HG03521 (cell line): ENCODE measurements around the gene DCST1.

Experiments used
- ATAC-seq: cut with Tn5 transposase; IDR thresholded peaks from one replicate; pipeline ENCODE4 v1.9.1; 2021; ENCODE audit warnings: mild to moderate bottlenecking, moderate library complexity; ENCODE audit not compliant: unreplicated experiment

DCST1 gene

DNA sequence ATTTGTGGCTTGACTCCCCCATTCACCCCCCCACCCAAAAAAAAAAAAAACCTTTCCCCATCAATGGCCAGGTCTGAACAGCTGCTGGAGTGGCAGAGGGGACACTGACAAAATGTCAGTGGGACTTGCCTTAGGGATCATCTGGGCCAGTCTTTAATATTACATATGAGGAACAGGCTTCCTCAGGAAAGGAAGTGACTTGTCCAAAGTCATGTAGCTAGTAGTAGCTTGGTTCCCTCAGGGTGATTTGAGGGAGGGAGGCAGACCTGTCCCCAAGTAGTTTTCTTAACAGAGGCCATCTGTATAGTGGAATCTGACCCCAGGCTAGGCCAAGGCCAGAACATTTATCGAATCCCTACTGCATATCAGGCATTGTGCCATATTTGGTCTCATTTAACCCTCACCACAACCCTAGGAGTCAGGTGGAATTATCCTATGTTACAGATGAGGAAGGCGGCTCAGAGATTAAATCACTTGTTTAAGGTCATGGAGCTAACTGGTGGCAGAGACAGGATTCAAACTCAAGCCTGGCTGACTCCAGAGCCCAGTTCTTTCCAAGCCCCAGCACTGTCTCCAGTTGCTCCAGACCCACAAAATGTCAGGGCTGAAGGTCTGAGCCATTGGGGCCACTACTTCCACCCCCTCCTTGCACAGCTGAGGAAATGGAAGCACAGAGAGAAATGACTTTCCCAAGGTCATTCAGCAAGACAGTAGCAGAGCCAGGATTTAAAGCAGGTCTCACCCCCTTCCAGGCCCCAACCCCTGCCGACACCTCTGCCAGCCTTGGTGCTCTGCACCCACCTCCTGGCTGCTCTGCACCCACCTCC is 20.6 kb upstream of the DCST1 start:
- ATAC-seq = no peak

DNA sequence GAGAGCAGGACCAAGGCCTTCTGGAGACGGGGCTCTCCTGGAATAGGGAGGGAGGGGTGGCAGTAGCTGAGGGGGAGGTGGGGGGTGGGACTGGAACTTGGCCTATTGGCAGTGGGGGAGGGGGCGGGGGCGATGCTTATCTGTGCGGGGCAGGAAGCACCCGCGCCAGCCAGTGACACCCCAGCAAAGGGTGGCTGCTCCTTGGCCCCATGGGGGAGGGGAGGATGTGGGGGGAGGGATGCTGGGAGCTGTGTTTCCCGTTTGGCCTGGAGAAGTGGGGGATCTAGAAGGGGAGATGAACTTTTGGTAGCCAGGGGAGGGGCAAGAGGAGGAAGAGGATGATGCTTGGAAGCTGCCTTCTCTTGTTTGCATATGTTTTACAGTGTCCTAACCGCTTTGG is 20.0 kb upstream of the DCST1 start:
- ATAC-seq = no peak

DNA sequence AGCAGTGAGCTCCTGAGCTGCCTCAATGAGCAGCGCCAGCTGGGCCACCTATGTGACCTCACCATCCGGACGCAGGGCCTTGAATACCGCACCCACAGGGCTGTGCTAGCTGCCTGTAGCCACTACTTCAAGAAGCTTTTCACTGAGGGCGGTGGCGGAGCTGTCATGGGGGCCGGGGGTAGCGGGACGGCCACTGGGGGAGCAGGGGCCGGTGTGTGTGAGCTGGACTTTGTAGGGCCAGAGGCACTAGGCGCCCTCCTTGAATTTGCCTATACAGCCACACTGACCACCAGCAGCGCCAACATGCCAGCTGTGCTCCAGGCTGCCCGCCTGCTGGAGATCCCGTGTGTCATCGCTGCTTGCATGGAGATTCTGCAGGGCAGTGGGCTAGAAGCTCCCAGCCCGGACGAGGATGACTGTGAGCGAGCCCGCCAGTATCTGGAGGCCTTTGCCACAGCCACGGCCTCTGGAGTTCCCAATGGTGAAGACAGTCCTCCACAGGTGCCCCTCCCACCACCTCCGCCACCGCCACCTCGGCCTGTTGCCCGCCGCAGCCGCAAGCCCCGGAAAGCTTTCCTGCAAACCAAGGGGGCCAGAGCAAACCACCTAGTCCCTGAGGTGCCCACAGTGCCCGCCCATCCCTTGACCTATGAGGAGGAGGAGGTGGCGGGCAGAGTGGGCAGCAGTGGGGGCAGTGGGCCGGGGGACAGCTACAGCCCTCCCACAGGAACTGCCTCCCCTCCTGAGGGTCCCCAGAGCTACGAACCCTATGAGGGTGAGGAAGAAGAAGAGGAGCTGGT is 18.7 kb upstream of the DCST1 start:
- ATAC-seq = no peak

DNA sequence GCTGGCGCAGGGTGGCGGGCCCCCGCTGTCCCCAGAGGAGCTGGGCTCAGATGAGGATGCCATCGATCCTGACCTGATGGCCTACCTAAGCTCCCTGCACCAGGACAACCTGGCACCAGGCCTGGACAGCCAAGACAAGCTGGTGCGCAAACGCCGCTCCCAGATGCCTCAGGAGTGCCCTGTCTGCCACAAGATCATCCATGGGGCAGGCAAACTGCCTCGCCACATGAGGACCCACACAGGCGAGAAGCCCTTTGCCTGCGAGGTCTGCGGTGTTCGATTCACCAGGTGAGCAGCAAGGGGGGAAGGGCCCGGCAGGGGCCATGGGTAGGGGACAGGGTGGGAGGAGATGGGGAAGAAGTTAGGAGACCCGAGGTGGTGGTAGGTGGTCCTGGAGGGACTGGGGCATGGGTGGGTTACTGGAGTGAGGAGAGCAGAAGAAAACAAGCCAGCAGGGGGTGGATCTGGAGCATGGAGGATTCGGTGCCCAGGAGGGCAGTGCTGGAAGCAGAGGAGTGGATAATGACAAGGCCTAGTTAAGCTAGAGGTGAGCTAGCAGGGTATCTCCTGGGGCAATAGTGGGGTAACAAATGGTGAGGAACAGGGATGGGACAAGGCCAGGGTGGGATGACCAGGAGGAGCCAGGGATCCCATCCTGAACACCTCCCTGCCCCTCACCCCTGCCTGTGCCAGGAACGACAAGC is 17.9 kb upstream of the DCST1 start:
- ATAC-seq = no peak

DNA sequence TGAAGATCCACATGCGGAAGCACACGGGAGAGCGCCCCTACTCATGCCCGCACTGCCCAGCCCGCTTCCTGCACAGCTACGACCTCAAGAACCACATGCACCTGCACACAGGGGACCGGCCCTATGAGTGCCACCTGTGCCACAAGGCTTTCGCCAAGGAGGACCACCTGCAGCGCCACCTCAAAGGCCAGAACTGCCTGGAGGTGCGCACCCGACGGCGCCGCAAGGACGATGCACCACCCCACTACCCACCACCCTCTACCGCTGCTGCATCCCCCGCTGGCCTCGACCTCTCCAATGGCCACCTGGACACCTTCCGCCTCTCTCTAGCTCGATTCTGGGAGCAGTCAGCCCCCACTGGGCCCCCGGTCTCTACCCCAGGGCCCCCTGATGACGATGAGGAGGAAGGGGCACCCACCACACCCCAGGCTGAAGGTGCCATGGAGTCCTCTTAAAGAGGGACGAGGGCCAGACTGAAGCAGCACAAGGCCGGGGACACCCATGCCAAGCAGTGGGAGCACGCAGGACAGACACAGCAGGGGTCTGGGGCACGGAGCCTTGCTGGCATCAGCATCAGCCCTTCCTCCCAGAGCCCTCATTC is 17.3 kb upstream of the DCST1 start:
- ATAC-seq = no peak

DNA sequence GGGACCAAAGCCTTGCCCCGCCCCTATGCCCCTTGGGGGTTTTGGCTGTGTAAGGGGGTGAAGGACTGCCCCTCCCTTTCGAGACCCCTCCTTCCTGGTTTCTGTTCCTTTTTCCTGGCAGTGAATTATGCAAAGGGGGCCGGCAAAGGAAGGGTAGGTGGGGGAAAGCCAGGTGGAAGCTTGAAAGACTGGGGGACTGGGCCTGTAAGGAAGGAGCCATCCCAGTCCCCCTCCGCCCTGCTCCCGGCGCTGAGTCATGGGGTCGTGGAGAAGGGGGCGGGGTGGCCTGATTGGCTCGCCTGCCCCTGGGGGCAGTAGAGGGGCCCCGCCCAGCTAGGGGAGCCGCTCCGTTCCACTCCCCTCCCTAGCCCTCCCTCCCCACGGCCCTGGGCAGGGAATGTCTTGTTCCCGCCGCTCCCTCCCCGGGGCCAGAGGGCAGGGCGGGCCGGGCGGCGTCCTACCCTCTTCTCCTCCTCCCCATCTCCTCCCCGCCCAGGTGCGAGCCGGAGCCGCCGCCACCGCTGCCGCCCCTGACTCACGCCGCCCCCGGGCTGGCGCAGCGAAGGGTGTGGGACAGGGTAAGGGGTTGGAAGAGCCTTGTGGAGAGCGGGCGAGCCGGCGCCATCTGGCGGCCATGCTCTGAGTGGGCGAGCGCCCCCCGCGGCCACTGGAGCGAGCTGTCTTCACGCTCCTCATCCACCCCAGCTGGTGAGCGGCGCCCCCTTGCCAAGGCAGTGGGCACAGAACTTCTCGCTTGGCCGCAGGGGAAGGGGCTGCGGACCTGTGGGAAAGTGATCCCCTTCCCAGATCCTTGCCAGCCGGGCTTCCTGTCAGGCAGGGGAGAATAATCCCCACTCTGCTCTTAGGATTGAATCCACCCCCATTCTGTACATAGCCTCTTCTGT is 16.3 kb upstream of the DCST1 start:
- peak; percentile 79 for ATAC-seq

DNA sequence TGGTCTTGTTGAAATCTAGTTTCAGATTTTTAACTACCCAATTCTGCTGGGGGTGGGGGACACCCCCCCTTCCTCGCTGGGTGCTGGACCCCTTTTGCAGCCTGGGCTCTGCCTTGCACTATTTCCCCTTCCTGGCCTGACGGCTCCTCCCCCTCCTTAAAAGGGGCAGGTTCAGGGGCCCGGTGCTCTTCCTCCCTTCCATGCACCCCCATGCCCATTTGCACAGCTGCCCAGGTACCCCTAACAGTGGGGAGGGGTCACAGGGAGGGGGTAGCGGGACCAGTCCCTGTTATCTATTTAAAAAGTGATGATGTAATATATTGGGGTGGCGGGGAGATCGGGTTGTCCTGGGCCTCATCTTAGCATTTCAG is 15.7 kb upstream of the DCST1 start:
- ATAC-seq = no peak

DNA sequence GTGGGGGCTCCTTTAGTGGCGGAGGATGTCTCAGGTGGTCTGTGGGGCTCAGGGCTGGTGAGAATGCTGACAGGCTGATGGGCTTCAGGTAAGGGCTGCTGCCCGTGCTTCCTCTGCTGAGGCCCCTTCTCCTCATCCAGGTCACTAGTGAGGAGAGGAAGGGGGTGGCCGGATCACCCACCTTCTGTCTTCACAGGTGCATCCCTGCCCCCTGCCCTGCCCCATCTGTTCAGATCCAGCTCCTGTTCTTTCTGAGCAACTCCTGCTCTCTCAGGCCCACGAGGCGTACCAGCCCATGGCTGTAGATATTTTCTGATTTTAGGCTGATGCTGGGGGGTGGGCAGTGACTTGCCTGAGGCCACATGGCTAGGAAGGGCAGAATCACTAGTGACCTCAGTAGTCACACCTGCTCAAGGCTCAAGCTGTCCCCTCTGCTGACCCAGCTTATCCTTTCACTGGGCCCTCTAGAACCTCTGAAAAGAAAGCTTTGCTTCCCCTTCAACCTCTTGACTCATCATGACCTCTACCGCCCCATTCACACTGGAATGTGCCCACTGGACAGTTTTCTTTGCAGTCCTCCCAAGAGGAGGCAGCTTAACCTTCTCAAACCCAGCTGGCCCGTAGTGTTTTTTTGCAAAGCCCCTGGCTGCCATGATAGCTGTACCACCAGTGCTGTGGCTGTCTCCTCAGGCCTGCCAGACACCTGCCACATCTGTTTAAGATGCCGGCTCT is 14.8 kb upstream of the DCST1 start:
- ATAC-seq = no peak

DNA sequence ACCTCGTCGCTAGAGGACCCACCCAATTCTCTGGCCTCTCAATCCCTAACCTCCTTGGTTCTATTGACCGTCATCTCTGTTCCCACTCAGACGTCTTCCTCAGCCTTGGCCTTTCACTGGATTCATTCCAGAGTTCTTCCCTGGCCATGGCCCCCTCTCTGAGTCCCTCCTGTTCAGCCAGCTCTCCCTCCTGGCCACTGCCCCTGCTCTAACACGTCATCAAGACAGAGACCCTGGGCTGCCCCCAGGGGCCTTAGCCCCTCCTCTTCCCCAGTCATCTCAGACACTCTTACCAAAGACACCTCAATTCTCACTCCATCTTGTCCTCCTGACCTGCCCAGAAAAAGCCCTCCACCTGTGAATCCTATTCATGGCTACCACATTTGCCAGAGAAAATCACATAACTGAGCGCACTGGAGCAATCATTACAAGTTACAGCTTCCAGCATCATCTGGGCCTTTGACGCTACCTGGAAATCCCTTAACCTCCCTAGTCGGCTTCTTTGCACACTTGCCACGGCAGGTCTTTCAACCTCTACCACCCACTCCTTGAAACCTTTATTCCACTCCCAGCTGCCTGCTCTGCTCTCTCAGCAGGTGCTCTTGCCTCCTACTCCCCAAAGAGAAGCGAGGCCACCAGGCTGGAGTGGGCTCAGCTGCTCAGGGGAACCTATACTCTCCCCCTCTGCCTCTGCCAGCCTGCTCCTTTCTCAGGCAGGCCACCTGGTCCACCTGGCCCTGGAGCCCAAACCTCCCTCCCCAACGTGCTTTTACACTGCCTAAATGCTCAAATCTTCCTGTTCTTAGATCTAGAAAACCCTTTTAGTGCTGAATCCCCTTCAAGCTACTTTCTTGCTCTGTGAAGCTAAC is 14.0 kb upstream of the DCST1 start:
- ATAC-seq = no peak

DNA sequence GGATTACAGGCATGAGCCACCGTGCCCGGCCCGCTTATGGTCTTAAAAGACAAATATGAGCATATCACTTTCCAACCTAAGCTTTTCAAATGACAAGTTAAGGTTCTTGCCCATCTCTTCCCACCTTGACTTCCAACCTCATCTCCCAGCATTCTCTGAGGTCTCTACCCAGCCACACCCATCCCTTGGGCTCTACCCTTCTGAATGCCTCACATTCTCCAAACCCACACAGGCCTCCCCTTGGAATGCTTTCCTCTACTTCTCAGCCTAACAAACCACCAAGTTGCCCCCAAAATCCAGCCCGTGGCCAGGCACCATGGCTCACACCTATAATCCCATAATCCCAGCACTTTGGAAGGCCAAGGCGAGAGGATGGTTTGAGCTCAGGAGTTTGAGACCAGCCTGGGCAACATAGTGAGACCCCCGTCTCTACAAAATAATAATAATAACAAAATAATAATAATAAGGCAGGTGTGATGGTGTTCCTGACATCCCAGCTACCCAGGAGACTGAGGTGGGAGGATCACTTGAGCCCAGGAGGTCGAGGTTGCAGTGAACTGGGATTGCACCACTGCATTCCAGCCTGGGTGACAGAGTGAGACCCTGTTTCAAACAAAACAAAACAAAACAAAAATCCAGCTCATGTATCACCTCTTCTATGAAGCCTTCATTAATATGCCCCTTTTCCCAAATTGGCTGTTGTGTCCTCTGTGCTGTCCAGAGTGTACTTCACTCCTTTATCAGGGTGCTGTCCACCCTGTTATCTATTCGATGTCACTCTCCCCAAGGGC is 11.3 kb upstream of the DCST1 start:
- ATAC-seq = no peak

DNA sequence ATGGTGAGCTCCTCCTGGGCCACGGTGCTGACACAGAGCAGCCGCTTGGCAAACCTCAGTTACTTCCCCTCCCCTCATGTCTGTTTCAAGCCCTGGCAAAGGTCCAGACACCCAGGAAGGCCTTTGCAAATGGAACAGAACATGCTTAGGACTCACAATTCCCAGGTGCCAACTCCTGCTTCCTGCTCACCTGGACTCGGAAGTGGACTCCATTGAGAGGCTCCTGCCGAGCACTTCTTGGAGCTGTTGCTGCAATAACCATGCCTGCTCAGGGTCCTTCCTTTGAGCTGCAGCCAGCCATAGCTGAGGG is 10.7 kb upstream of the DCST1 start:
- ATAC-seq = no peak

DNA sequence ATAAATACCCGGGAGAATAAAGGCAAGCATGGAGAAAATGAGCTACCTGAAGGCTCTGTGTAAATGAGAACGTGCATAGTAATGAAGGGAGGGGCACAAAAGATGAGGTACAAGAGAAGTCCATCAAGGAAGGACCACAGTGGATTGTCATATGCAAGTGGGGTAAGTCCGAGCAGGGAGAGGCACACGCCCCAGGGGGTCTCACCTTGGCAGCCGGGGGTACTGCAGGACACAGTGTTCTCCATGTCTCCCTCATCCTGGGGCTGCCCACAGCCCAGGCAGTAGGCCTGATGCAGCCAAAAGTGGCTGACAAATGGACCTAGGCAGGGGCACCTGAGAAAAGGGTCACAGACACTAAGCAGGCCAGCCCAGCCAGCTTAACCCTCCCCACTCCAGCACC is 10.0 kb upstream of the DCST1 start:
- no peak for ATAC-seq

DNA sequence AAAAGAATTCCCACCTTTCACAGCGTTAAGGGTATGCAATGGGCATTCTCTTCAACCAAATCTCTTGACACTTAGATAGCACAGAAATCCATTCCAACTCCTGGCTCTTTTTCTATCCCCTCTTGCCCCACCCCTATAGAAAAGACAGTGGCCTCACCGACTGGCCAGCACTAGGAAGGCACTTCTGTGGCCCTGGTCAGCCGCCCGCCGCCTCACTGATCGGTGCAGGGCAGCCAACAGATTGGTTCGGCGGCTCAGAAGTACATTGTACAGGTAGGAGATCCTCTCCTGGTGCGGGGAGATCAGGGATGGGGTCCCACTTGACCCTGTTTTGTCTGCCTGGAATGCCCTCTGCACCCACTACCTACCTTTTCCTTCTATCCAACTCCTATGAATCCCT is 9.3 kb upstream of the DCST1 start:
- no peak for ATAC-seq

DNA sequence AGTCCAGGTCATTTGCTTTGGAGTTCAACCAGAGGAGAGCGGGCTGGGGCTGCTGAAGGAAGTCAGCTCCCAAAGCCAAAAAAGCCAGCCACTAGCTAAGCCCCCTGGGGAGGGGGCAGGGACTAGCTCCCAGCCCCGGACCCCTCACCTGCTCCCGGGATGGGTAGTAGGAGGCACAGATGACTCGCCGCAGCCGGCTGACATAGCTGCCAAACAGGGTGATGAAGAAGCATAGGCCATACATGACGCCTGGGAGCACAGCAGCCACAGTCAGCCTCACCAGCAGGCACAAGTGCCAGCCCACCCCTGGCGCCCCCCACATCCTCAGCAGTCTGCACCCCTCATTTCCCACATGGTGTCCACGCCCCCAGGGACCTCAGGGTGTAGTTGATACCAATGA is 7.5 kb upstream of the DCST1 start:
- ATAC-seq = no peak

DNA sequence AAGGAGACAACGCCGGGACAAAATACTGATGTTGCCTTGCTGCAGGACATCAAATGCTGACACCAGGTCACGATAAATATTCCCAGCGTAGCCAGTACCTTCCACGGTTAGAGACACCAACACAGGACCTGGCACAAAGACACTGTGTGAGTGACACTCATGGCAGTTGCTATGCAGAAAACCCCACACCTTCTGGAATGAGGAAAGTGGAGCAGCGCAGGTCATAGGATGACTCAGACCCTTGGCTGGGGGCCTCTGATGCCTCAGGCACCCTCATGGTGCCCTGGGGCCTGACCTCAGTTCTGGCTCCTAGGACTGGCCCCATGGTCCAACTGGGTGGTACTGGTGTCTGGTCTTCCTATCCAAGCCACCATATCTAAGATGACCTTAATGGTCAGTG is 7.0 kb upstream of the DCST1 start:
- ATAC-seq = no peak

DNA sequence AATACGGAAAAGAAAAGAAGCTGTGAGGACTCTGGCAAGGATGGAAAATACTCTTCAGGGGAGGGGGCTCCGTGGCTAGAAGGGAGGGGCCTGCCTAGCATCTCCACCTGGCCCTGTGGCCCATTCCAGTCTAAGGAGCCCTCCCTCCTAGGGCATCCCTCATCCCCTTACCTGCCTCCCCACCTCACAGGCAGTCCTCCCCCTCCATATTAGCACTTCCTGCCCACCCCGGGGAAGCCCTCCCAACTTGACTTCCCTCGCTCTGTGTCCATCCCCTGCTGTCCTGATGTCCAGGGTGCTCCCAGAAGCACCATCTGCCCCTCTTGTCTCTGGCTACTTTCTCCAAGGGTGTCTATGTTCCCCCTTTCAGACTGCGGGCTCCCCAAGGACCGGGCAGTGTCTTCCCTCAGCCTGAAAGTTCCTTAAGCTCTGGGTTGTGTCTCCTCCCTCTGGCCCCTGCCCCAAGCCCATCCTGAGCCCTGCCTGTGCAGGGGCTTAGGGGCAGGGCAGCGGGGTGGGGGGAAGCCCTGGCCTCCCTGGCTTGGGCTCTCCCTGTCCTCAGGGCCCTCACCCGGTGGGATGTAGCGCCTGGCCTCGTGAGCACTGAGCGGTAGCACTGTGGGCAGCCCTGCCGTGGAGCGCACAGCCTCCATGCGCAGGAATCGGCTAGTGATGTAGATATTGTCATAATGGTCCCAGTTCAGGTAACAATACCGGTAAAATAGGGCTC is 3.9 kb upstream of the DCST1 start:
- ATAC-seq = no peak

DNA sequence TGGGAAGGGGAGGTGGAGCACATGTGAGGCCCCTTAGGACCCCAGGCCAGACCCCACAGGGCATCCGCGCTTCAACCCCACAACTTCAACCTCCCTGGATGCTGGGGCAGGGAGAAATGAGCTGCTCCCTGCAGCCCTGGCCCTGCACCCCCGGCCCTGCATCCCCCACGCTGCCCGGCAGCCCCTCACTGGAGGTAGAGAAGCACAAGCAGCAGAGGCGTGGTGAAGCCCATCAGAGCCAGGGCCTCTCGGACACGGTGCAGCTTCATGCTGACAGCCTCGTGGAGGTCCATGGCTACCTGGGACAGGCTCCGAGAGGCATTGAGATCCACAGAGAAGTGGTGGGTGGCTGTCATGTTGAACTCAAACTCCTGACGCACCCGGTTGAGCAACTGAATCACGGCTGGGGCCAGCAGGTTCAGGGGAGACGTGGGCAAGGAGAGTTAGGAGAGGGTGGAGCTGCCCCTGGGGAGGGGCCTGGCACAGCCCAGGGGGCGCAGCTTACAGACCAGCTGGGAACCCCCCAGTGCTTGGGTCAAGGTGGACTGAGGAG is 3.3 kb upstream of the DCST1 start:
- ATAC-seq = no peak
